Tibial nerve (tissue), 4 donors: ENCODE results near the gene MRPS6. TPM values are rescaled to one million over a fixed set of nuclear protein-coding genes. Genes with fewer than 3 reads are reported as not detected.

Experiments
- DNase-seq, 2 donors: peaks; one replicate each; pipeline ENCODE4 v3.0.0-alpha.2; 2019; ENCODE audit warnings: low spot score in 2 of 2
- H3K27ac ChIP-seq, 4 donors: fragments of 200-600 bp; sonication (generic) in 3 of 4; one replicate each; pipeline ENCODE4 v1.5.1; 2017 to 2019; ENCODE audit warnings: mild to moderate bottlenecking in 1 of 4
- H3K27me3 ChIP-seq, 2 donors: fragments of 200-600 bp; sonication (generic) in 1 of 2; one replicate each; pipeline versions ENCODE4 v1.5.1 to v1.6.0; 2017 to 2019
- H3K36me3 ChIP-seq, 3 donors: fragments of 200-600 bp; sonication (generic); one replicate each; pipeline ENCODE4 v1.5.1; 2018 to 2019
- H3K4me1 ChIP-seq, 4 donors: fragments of 200-600 bp; sonication (generic) in 3 of 4; one replicate each; pipeline ENCODE4 v1.5.1; 2017 to 2019
- H3K4me3 ChIP-seq, 4 donors: fragments of 200-600 bp; sonication (generic) in 3 of 4; one replicate each; pipeline ENCODE4 v1.5.1; 2017 to 2019; ENCODE audit warnings: mild to moderate bottlenecking in 1 of 4, moderate library complexity in 1 of 4
- H3K9me3 ChIP-seq, 4 donors: fragments of 200-600 bp; sonication (generic) in 3 of 4; one replicate each; pipeline ENCODE4 v1.5.1; 2017 to 2019
- EP300 ChIP-seq, 2 donors: sonication (generic); formaldehyde crosslinking; IDR thresholded peaks; one replicate each; pipeline ENCODE4 v1.6.1; 2017; ENCODE audit warnings: antibody characterized with exemption in 2 of 2, mild to moderate bottlenecking in 1 of 2
- POLR2A ChIP-seq, 2 donors: fragments of 450-650 bp; IDR thresholded peaks; one replicate each; pipeline ENCODE4 v1.6.1; 2017; ENCODE audit warnings: antibody characterized with exemption in 2 of 2, mild to moderate bottlenecking in 2 of 2, moderate library complexity in 2 of 2
- WGBS, 2 donors: methylation state at CpG; one replicate each; pipeline ENCODE4 v1.1.5; 2018; 5-methylcytosine and 5-hydroxymethylcytosine counted together
- total RNA-seq, 4 donors: library from RNA; depleted of rRNA; stranded (reverse); fragments of >200 nt; gene quantifications; one replicate each; pipeline ENCODE4 v1.1.0, GENCODE V29; 2016
- TF ChIP-seq, protein P1 (sequence below), 5 experiments: fragments of 200-600 bp in 3 of 5; fragments of 450-650 bp in 2 of 5; sonication (generic) in 3 of 5; IDR thresholded peaks; one replicate each; pipeline ENCODE4 v1.5.1; 2016 to 2019; ENCODE audit warnings: antibody characterized with exemption in 5 of 5, mild to moderate bottlenecking in 3 of 5, moderate library complexity in 2 of 5

The MRPS6 gene
- total RNA-seq, 4 donors from 2014 or later, result 57.9 to 69.6 (median 61.2) TPM

DNA sequence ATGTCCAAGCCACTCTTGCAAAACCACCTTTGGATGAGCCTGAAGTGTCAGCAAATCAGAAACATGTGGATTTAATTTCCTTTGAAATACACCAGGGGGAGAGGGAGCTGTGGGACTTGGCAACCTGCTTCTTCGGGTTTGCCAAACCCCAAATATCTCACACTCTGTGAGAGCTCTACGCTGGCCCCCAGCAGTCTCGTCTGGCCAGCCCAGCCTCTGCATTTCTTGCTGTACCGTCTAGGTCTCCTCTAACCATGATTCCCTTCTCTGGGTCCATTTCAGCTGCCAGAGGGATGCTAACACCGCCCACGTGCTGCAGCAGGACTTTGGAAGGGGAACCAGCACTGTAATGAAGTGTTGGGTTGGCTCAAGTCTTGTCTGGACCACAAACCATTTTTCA lies 114.6 kb downstream of the MRPS6 start:
- Histone ChIP-seq H3K4me1 (peaks cover 0 to 17% (median 0%) of the 10 kb centered on the region in 4 donors), H3K9me3 (no peaks in the 10 kb centered on the region), H3K27me3 (no peaks in the 10 kb centered on the region), H3K4me3 (no peak overlapping the region), H3K36me3 (peaks cover 0 to 12% (median 0%) of the 10 kb centered on the region in 3 donors), H3K27ac (no peak overlapping the region)
- DNase-seq, result peak in 1 of 2 donors; percentile 38
- TF ChIP-seq EP300 (IDR thresholded peaks at IDR 0.05), result peak in 1 of 2 donors; percentile 61
- TF ChIP-seq, protein P1, sequence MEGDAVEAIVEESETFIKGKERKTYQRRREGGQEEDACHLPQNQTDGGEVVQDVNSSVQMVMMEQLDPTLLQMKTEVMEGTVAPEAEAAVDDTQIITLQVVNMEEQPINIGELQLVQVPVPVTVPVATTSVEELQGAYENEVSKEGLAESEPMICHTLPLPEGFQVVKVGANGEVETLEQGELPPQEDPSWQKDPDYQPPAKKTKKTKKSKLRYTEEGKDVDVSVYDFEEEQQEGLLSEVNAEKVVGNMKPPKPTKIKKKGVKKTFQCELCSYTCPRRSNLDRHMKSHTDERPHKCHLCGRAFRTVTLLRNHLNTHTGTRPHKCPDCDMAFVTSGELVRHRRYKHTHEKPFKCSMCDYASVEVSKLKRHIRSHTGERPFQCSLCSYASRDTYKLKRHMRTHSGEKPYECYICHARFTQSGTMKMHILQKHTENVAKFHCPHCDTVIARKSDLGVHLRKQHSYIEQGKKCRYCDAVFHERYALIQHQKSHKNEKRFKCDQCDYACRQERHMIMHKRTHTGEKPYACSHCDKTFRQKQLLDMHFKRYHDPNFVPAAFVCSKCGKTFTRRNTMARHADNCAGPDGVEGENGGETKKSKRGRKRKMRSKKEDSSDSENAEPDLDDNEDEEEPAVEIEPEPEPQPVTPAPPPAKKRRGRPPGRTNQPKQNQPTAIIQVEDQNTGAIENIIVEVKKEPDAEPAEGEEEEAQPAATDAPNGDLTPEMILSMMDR (IDR thresholded peaks at IDR 0.05), result no peak
- 71 to 75% methylated on average over 6 of the region's 6 CpGs for WGBS, 2 donors

DNA sequence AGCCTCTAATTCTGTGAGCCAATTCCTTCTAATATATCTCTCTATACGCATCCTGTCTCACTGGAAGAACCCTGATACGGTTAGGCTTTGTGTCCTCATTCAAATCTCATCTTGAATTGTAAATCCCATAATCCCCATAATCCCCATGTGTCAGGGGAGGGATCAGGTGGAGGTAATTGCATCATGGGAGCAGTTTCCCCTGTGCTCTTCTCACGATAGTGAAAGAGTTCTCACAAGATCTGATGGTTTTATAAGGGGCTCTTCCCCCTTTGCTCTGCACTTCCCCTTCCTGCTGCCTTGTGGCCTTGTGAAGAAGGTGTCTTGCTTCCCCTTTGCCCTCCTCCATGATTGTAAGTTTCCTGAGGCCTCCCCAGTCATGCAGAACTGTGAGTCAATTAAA lies 116.1 kb downstream of the MRPS6 start:
- Histone ChIP-seq H3K27ac (no peak overlapping the region), H3K4me3 (no peak overlapping the region), H3K36me3 (peaks cover 0 to 12% (median 0%) of the 10 kb centered on the region in 3 donors), H3K27me3 (no peaks in the 10 kb centered on the region), H3K4me1 (peaks cover 0 to 11% (median 0%) of the 10 kb centered on the region in 4 donors), H3K9me3 (no peaks in the 10 kb centered on the region)
- DNase-seq, result no peak
- TF ChIP-seq, protein P1 (IDR thresholded peaks at IDR 0.05), result no peak
- TF ChIP-seq POLR2A (IDR thresholded peaks at IDR 0.05), result no peak
- TF ChIP-seq EP300 (IDR thresholded peaks at IDR 0.05), result no peak
- 66 to 79% methylated on average over 3 of the region's 3 CpGs for WGBS, 2 donors

DNA sequence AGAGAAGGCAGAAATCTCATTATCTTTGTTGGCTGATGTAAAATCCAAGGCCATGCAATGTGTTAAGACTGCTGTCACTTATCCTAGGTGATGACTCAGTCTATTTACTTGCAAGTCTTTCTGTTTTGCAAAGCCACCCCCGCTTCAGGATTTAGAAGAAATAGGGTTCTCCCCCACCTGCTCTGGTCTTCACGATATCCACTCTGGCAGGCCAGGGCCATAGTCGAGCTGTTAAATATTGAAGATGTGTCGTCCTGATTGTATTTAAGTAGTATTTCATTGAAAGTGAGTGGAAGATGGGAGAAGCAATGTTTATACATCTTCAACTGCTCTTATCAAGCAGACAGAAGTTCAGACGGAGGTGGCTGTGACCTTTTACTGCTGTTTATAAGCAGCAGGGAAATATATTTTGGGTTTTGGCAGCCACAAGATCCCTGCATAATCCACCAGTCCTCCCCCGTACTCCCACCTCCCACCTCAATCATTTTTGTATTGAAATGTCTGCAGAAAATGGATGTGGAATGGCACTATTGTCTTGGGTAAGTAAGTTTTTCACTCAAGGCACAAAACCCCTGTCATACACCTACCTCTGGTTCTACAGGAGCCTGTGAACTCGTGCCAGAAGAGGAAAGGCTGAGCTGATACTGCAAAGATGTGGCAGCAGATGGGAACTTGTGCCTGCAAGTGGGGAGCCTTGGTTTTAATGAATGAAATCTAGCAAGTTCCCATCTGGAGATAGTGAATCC lies 117.4 kb downstream of the MRPS6 start:
- no peaks in the 10 kb centered on the region for H3K9me3 ChIP-seq
- peaks cover 0 to 12% (median 0%) of the 10 kb centered on the region in 3 donors for H3K36me3 ChIP-seq
- no peak for DNase-seq
- no peak overlapping the region for H3K4me3 ChIP-seq
- peaks cover 0 to 10% (median 0%) of the 10 kb centered on the region in 4 donors for H3K4me1 ChIP-seq
- H3K27ac ChIP-seq, result no peak overlapping the region
- WGBS, 2 donors, result 85 to 86% methylated on average over 7 of the region's 7 CpGs
- TF ChIP-seq, protein P1 (IDR thresholded peaks at IDR 0.05), result no peak
- TF ChIP-seq EP300 (IDR thresholded peaks at IDR 0.05), result no peak
- no peak for TF ChIP-seq POLR2A (IDR thresholded peaks at IDR 0.05)
- H3K27me3 ChIP-seq, result no peaks in the 10 kb centered on the region

DNA sequence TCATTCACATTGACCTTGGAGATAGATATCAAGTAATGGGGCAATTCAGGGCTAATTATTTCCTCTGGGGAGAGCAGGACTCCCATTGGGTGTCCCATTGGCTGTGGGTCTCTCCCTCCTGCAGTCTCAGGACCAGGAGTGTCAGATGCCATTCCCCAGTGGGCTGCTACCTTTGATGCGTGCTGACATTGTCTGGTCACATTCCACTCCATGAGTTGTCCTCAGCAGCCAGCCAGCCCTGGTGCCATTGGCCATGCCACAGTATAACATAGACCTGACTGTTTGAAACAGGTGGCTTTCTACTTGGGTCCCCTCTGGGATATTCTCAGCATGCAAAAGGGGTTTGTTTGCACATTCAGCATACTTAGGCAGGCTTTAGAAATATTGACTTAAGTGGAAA lies 118.5 kb downstream of the MRPS6 start:
- no peak for DNase-seq
- no peaks in the 10 kb centered on the region for H3K27me3 ChIP-seq
- no peak overlapping the region for H3K4me3 ChIP-seq
- TF ChIP-seq EP300 (IDR thresholded peaks at IDR 0.05), result no peak
- no peak for TF ChIP-seq POLR2A (IDR thresholded peaks at IDR 0.05)
- TF ChIP-seq, protein P1 (IDR thresholded peaks at IDR 0.05), result no peak
- H3K9me3 ChIP-seq, result no peaks in the 10 kb centered on the region
- peaks cover 0 to 5% (median 0%) of the 10 kb centered on the region in 4 donors for H3K4me1 ChIP-seq
- 100% methylated on average over 1 of the region's 1 CpG for WGBS, 2 donors
- no peak overlapping the region for H3K27ac ChIP-seq
- H3K36me3 ChIP-seq, result peaks cover 0 to 12% (median 0%) of the 10 kb centered on the region in 3 donors

Other genes with a start within 250 kb of the MRPS6 start
- 100 to 1,000 TPM; 121 to 213 (median 148) TPM for gene ATP5PO, start 157.8 kb upstream of the MRPS6 start, total RNA-seq
- gene SLC5A3, start within 50 bp of the MRPS6 start, total RNA-seq, result 10 to 100 TPM; 38.1 to 74.5 (median 44.9) TPM